Measurements from ENCODE around the gene MRNIP. TPM values are rescaled to one million over a fixed set of nuclear protein-coding genes. Genes with fewer than 3 reads are reported as not detected.
"Not testable (repeated sequence)": the region's sequence is repeated elsewhere in the genome, so short reads cannot be mapped to it uniquely, and the experiment has no call there.

Gene MRNIP
- total RNA-seq, 1 experiment from 2014 or later: 6.8 TPM

- in situ Hi-C loops (cut with HindIII; ENCODE audit: low pct_unique_long_range_greater_than_20kb, low sequenced_read_pairs): no loop called here
- DNase-seq (ENCODE audit: low read depth, low spot score): no peak
Measured at GRCh38 chr5:179793468-179794139, 65.0 kb downstream of the MRNIP start, which contains the start of gene LTC4S. TSS of gene LTC4S (plus strand) at chr5:179793986. CDS start at chr5:179794081, 95 bp downstream.

GRCh38 chr5:179792612-179793467 lies 65.8 kb downstream of the MRNIP start:
- in situ Hi-C loops (cut with HindIII; ENCODE audit: low pct_unique_long_range_greater_than_20kb, low sequenced_read_pairs): no loop called here

GRCh38 chr5:179791881-179792611 lies 66.6 kb downstream of the MRNIP start:
- in situ Hi-C loops (cut with HindIII; ENCODE audit: low pct_unique_long_range_greater_than_20kb, low sequenced_read_pairs): no loop called here
- DNase-seq (ENCODE audit: low read depth, low spot score): no peak

More at GRCh38 chr5:179792612-179793467, 65.8 kb downstream of the MRNIP start:
- DNase-seq (ENCODE audit: low read depth, low spot score): no peak

- in situ Hi-C loops (cut with HindIII; ENCODE audit: low pct_unique_long_range_greater_than_20kb, low sequenced_read_pairs); DNase-seq (ENCODE audit: low read depth, low spot score): not testable (repeated sequence)
Measured at GRCh38 chr5:179789278-179789677, 69.3 kb downstream of the MRNIP start.

GRCh38 chr5:179788193-179788854 lies 70.3 kb downstream of the MRNIP start:
- in situ Hi-C loops (cut with HindIII; ENCODE audit: low pct_unique_long_range_greater_than_20kb, low sequenced_read_pairs): no loop called here
- DNase-seq (ENCODE audit: low read depth, low spot score): no peak

Small RNAs within 50 kb of the gene (small RNA-seq; reads per million reads assigned to genes)
- gene MIR1229 (0 to 0.14 reads per million in 2 experiments), gene RF00019 (0 reads per million in 2 experiments)

Other genes with a start within 250 kb of the MRNIP start
- gene HNRNPH1, start 235.1 kb downstream of the MRNIP start, total RNA-seq (2014; rRNA removed; shearing (Covaris generic)): 249 and 270 TPM in 2 replicates
- not detected in 2 replicates for gene CBY3, start 177.8 kb downstream of the MRNIP start, total RNA-seq (2014; rRNA removed; shearing (Covaris generic))
- 621 and 714 TPM in 2 replicates for gene CANX, start 159.8 kb downstream of the MRNIP start, total RNA-seq (2014; rRNA removed; shearing (Covaris generic))
- 5.1 TPM in 2 replicates for gene MAML1, start 126.0 kb downstream of the MRNIP start, total RNA-seq (2014; rRNA removed; shearing (Covaris generic))
- gene LTC4S, start 64.8 kb downstream of the MRNIP start, total RNA-seq (2014; rRNA removed; shearing (Covaris generic)): not detected in 2 replicates
- gene MGAT4B, start 52.0 kb downstream of the MRNIP start, total RNA-seq (2014; rRNA removed; shearing (Covaris generic)): 87.6 and 90.0 TPM in 2 replicates
- 632 and 653 TPM in 2 replicates for gene SQSTM1, start 37.9 kb downstream of the MRNIP start, total RNA-seq (2014; rRNA removed; shearing (Covaris generic))
- gene TBC1D9B, start 49.1 kb upstream of the MRNIP start, total RNA-seq (2014; rRNA removed; shearing (Covaris generic)): 24.4 and 24.7 TPM in 2 replicates
- gene RNF130, start 212.9 kb upstream of the MRNIP start, total RNA-seq (2014; rRNA removed; shearing (Covaris generic)): 89.1 and 106 TPM in 2 replicates

All from SK-MEL-5 (cell line).